ENCODE results near the gene GSTM1. TPM values are rescaled to one million over a fixed set of nuclear protein-coding genes. Genes with fewer than 3 reads are reported as not detected.
A peak's percentile ranks its signal among the peaks of the same experiment; 100 is the strongest.

Gene GSTM1
- polyA plus RNA-seq, 1 donor = 115 TPM

GRCh38 chr1:109726728-109727373, 39.2 kb downstream of the GSTM1 start:
- DNase-seq = no peak

DNA sequence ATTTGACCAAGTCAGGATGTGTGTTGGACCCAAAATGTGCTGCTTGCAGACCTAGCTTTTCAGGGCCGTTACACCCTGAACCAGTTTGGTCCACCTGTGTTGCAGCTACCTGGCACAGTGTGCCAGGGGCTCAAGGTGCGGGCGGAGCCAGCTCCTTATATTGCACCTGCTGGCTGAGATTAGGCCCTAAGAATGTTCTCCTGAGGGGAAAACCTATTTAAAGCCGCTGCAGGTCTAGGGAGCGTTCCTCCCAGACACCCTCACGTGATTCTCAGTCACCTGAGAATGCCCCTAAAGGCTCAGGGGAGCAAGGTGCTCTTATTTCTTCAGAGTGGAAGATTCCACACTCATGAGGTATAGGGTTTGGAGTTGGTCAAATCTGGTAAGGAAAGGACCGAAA, 41.3 kb downstream of the GSTM1 start:
- DNase-seq = no peak

DNA sequence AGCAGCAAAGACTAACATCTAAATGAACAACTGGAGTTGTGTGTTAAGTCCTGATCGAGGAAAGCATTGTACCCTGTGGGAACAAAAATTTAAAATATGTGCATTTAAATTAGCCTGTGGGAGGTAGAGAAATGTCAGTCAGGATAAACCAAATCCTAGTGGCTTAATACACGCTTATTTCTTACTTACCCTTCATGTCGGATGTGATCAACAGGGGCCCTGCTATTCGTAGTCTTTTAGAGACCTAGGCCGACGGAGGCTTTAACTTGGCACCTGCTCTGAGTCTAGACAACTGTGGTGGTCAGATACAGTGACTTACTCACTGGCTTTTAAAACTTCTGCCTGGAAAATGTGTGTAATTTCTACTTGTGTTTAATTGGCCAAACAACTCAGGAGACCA, 43.0 kb downstream of the GSTM1 start:
- no peak for DNase-seq

GRCh38 chr1:109732390-109732881, 44.8 kb downstream of the GSTM1 start:
- no peak for DNase-seq

DNA sequence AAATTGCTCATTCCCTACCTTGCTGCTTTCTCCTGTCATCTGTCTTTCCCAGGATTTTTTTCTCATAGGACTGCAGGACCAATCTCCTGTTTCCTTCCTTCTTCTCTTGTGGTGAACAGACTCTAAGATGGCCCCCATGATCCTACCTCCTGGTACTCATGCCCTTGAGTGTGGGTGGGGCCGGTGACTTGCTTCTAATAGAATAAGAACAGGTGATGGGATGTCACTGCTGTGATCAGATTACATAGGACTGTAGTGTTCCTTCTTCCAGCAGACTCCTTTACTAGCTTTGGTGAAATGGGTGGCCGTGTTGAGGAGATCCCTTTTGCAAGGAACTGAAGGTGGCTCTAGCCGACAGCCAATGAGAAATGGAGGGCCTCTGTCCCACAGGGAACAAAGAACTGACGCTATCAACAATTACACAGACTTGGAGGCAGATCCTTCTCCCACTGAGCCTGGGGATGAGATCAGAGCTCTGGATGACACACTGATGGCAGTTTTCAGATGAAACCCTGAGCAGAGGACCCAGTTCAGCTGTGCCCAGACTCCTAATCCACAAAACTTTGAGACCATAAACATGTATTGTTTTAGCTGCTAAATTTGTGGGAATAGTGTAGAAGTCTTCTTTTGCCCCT, 45.7 kb downstream of the GSTM1 start:
- no peak for DNase-seq

- peak; percentile 84 for DNase-seq
These were observed 52.4 kb downstream of the GSTM1 start for GRCh38 chr1:109739738-109740614.

- DNase-seq = no peak
These were observed 53.2 kb downstream of the GSTM1 start, which contains the start of gene GSTM3 for GRCh38 chr1:109740615-109741373. Gene GSTM3 (minus strand): TSS chr1:109741038. CDS start chr1:109740287, 751 bp downstream.

Other genes starting within 250 kb of the GSTM1 start
- gene SYPL2, start 221.3 kb upstream of the GSTM1 start, polyA plus RNA-seq (ENCODE audit: insufficient read length) = 13.4 TPM
- 10.4 TPM for gene ATXN7L2, start 203.9 kb upstream of the GSTM1 start, polyA plus RNA-seq (ENCODE audit: insufficient read length)
- 9.7 TPM for gene CYB561D1, start 193.7 kb upstream of the GSTM1 start, polyA plus RNA-seq (ENCODE audit: insufficient read length)
- gene AMIGO1, start 178.1 kb upstream of the GSTM1 start, polyA plus RNA-seq (ENCODE audit: insufficient read length) = 6.2 TPM
- gene GPR61, start 147.9 kb upstream of the GSTM1 start, polyA plus RNA-seq (ENCODE audit: insufficient read length) = 1.1 TPM
- 13.1 TPM for gene GNAI3, start 139.2 kb upstream of the GSTM1 start, polyA plus RNA-seq (ENCODE audit: insufficient read length)
- not detected for gene GNAT2, start 68.2 kb upstream of the GSTM1 start, polyA plus RNA-seq (ENCODE audit: insufficient read length)
- gene AMPD2, start 68.0 kb upstream of the GSTM1 start, polyA plus RNA-seq (ENCODE audit: insufficient read length) = 50.3 TPM
- gene GSTM4, start 31.7 kb upstream of the GSTM1 start, polyA plus RNA-seq (ENCODE audit: insufficient read length) = 73.1 TPM
- gene GSTM2, start 19.8 kb upstream of the GSTM1 start, polyA plus RNA-seq (ENCODE audit: insufficient read length) = 268 TPM
- gene GSTM5, start 24.4 kb downstream of the GSTM1 start, polyA plus RNA-seq (ENCODE audit: insufficient read length) = 44.7 TPM
- gene GSTM3, start 53.2 kb downstream of the GSTM1 start, polyA plus RNA-seq (ENCODE audit: insufficient read length) = 159 TPM
- gene EPS8L3, start 76.1 kb downstream of the GSTM1 start, polyA plus RNA-seq (ENCODE audit: insufficient read length) = 0.86 TPM
- gene CSF1, start 223.0 kb downstream of the GSTM1 start, polyA plus RNA-seq (ENCODE audit: insufficient read length) = 7.1 TPM